ENCODE results near the gene LRRC1.

Gene LRRC1

GRCh38 chr6:53868626-53869025 is 73.8 kb downstream of the LRRC1 start:
- TF ChIP-seq CTCF (IDR thresholded peaks at IDR 0.05; ENCODE audit: low read depth, low read length): no peak
- DNase-seq (ENCODE audit: extremely low read depth, low read depth): no peak

- DNase-seq (ENCODE audit: extremely low read depth, low read depth): no peak
- TF ChIP-seq CTCF (IDR thresholded peaks at IDR 0.05; ENCODE audit: low read depth, low read length): no peak
These were observed 75.2 kb downstream of the LRRC1 start for GRCh38 chr6:53869964-53870363.

GRCh38 chr6:53873922-53874321 is 79.1 kb downstream of the LRRC1 start:
- no peak for DNase-seq (ENCODE audit: extremely low read depth, low read depth)
- no peak for TF ChIP-seq CTCF (IDR thresholded peaks at IDR 0.05; ENCODE audit: low read depth, low read length)

- DNase-seq (ENCODE audit: extremely low read depth, low read depth): no peak
- TF ChIP-seq CTCF (IDR thresholded peaks at IDR 0.05; ENCODE audit: low read depth, low read length): no peak
These were observed 80.2 kb downstream of the LRRC1 start for GRCh38 chr6:53874964-53875363.

- no peak for TF ChIP-seq CTCF (IDR thresholded peaks at IDR 0.05; ENCODE audit: low read depth, low read length)
These were observed 82.3 kb downstream of the LRRC1 start for GRCh38 chr6:53877151-53877550.

GRCh38 chr6:53878808-53879207 is 84.0 kb downstream of the LRRC1 start:
- no peak for TF ChIP-seq CTCF (IDR thresholded peaks at IDR 0.05; ENCODE audit: low read depth, low read length)
- DNase-seq (ENCODE audit: extremely low read depth, low read depth): no peak

More at GRCh38 chr6:53877151-53877550, 82.3 kb downstream of the LRRC1 start:
- DNase-seq (ENCODE audit: extremely low read depth, low read depth): no peak

- TF ChIP-seq CTCF (IDR thresholded peaks at IDR 0.05; ENCODE audit: low read depth, low read length): no peak
- DNase-seq (ENCODE audit: extremely low read depth, low read depth): no peak
These were observed 84.8 kb downstream of the LRRC1 start for GRCh38 chr6:53879608-53880007.

Data from AG09319 (cell line).